HG03025 (cell line): ENCODE results near the gene TEC.
"Not testable (repeated sequence)": the region's sequence is repeated elsewhere in the genome, so short reads cannot be mapped to it uniquely, and the experiment has no call there.

Experiments used
- ATAC-seq: cut with Tn5 transposase; IDR thresholded peaks from one replicate; pipeline ENCODE4 v1.9.1; 2021; ENCODE audit warnings: mild to moderate bottlenecking, moderate library complexity; ENCODE audit not compliant: unreplicated experiment, low FRiP score

Gene TEC

GRCh38 chr4:48203819-48204218, 65.8 kb downstream of the TEC start:
- peak; percentile 20 for ATAC-seq

GRCh38 chr4:48197643-48198237, 71.9 kb downstream of the TEC start:
- no peak for ATAC-seq

- peak; percentile 72 for ATAC-seq
Observed at GRCh38 chr4:48196758-48197504, 72.7 kb downstream of the TEC start.

GRCh38 chr4:48195853-48196252, 73.8 kb downstream of the TEC start:
- no peak for ATAC-seq

- ATAC-seq, result no peak
Observed at GRCh38 chr4:48195374-48195773, 74.3 kb downstream of the TEC start.

- no peak for ATAC-seq
Observed at GRCh38 chr4:48194971-48195370, 74.7 kb downstream of the TEC start.

GRCh38 chr4:48193921-48194468, 75.6 kb downstream of the TEC start:
- no peak for ATAC-seq

- no peak for ATAC-seq
Observed at GRCh38 chr4:48193096-48193836, 76.4 kb downstream of the TEC start.

GRCh38 chr4:48191758-48192157, 77.9 kb downstream of the TEC start:
- no peak for ATAC-seq

- no peak for ATAC-seq
Observed at GRCh38 chr4:48190839-48191238, 78.8 kb downstream of the TEC start.

- no peak for ATAC-seq
Observed at GRCh38 chr4:48189731-48190130, 79.9 kb downstream of the TEC start.

- no peak for ATAC-seq
Observed at GRCh38 chr4:48188390-48188789, 81.2 kb downstream of the TEC start.

GRCh38 chr4:48187813-48188212, 81.8 kb downstream of the TEC start:
- ATAC-seq, result no peak

GRCh38 chr4:48187066-48187465, 82.6 kb downstream of the TEC start:
- not testable (repeated sequence) for ATAC-seq

- not testable (repeated sequence) for ATAC-seq
Observed at GRCh38 chr4:48186394-48186793, 83.2 kb downstream of the TEC start.

GRCh38 chr4:48184882-48185281, 84.8 kb downstream of the TEC start:
- no peak for ATAC-seq

GRCh38 chr4:48180234-48180633, 89.4 kb downstream of the TEC start:
- ATAC-seq, result no peak

- ATAC-seq, result no peak
Observed at GRCh38 chr4:48178931-48179330, 90.7 kb downstream of the TEC start.

GRCh38 chr4:48175806-48176205, 93.8 kb downstream of the TEC start:
- no peak for ATAC-seq

GRCh38 chr4:48175328-48175727, 94.3 kb downstream of the TEC start:
- ATAC-seq, result no peak
